IPS DF 6.9 (cell line): ENCODE results near the gene ANXA4.

Experiments
- DNase-seq: peaks from one replicate; pipeline ENCODE4 v3.0.0-alpha.2; 2013; ENCODE audit warnings: low read depth, low spot score
- H3K27ac ChIP-seq: one replicate; pipeline ENCODE4 v1.5.1; 2013; ENCODE audit warnings: low read length, control low read depth
- H3K27me3 ChIP-seq: 2 replicates; pipeline ENCODE4 v1.6.1; 2013; ENCODE audit warnings: mild to moderate bottlenecking, low read length; ENCODE audit not compliant: control insufficient read depth, insufficient read depth
- H3K36me3 ChIP-seq: 2 replicates; pipeline ENCODE4 v1.6.1; 2013; ENCODE audit warnings: low read length; ENCODE audit not compliant: control insufficient read depth, insufficient read depth
- H3K4me1 ChIP-seq: 2 replicates; pipeline ENCODE4 v1.6.1; 2013; ENCODE audit warnings: low read length; ENCODE audit not compliant: control insufficient read depth, insufficient read depth
- H3K4me3 ChIP-seq: 2 replicates; pipeline ENCODE4 v1.5.1; 2013; ENCODE audit warnings: mild to moderate bottlenecking, low read length
- H3K9me3 ChIP-seq: 2 replicates; pipeline ENCODE4 v1.6.1; 2013; ENCODE audit warnings: low read length, inconsistent platforms; ENCODE audit not compliant: control insufficient read depth, insufficient read depth
- WGBS: extraction: QIAGEN DNeasy Blood & Tissue Kit; methylation state at CpG from one replicate; pipeline ENCODE4 v1.1.7; 2013; ENCODE audit warnings: mixed read lengths, missing lambda C conversion rate; ENCODE audit not compliant: insufficient read length, insufficient coverage; 5-methylcytosine and 5-hydroxymethylcytosine counted together

ANXA4 gene

DNA sequence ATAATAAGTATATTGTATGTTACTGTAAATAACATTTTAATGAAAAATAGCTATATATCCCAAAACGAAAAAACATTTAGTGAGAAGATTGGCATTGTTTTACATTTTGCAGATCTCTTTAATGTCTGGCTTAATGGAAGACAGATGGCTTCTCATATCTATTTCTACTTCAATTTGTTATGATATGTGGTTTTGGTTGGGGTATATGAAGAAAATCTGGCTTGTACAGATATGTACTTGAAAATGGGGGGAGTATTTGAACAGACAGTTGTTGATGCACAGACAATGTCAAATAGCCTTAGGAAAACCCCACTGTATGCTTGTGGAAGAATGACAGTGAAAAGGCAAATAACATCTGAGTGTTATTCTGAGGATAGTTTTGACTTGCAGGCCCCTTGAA, 64.0 kb downstream of the ANXA4 start:
- no peak for DNase-seq
- WGBS: no CpG with 5 or more reads among the region's 1 CpG

DNA sequence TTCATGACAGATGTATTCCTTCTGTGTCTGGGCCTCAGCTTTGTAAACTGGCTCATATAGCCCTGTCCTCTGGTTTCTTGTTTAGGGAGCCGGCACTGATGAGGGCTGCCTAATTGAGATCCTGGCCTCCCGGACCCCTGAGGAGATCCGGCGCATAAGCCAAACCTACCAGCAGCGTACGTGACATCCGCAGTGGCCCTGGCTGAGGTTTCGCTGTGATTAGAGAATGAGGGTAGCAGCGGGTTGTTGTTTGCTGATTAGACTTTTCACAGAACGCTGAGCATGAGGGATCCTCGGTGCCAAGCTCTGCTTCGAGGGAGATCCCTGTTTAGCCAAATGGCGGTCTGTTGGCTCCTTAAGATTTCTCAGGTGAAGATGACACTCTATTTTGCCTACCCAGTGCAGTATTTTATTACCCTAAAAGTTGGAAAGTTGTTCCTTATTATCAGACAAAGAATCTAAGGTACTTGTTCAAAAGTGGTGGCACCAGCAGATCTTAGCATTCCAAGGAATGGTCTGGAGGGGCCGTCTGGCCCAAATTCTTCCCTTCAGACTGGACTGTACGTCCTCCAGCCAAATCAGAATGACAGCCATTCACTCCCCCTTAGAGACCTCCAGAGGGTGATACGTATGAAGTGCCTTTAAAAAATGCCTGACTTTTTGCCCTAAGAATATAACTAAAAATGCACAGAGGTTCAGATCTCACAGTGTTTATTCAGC, 66.0 kb downstream of the ANXA4 start:
- no peak overlapping the region for H3K27ac ChIP-seq
- no peaks in the 10 kb centered on the region for H3K36me3 ChIP-seq
- H3K27me3 ChIP-seq: no peaks in the 10 kb centered on the region
- no peaks in the 10 kb centered on the region for H3K9me3 ChIP-seq
- H3K4me3 ChIP-seq: no peak overlapping the region
- H3K4me1 ChIP-seq: no peaks in the 10 kb centered on the region
- DNase-seq: no peak
- no CpG with 5 or more reads among the region's 16 CpGs for WGBS

More for the DNA sequence above, 64.0 kb downstream of the ANXA4 start:
- no peak overlapping the region for H3K27ac ChIP-seq
- H3K9me3 ChIP-seq: no peaks in the 10 kb centered on the region
- H3K36me3 ChIP-seq: no peaks in the 10 kb centered on the region
- H3K27me3 ChIP-seq: no peaks in the 10 kb centered on the region
- no peak overlapping the region for H3K4me3 ChIP-seq
- H3K4me1 ChIP-seq: no peaks in the 10 kb centered on the region

DNA sequence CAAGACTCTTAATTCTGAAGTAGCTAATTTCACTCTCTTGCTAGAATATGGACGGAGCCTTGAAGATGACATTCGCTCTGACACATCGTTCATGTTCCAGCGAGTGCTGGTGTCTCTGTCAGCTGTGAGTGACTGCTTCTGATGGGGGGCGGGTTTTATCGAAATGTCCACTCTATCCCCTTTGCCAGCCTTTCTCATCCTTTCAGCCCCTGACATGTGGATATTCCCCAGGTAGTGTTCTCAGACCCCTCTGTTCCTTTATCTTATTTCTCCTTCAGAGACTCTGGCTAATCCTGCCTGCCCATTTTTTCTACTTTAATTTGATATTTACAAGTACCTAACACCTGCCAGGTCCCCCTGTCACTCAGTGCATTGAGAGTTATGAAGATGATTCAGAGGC, 68.6 kb downstream of the ANXA4 start:
- no CpG with 5 or more reads among the region's 6 CpGs for WGBS
- Histone ChIP-seq H3K4me3 (no peak overlapping the region), H3K9me3 (no peaks in the 10 kb centered on the region), H3K4me1 (no peaks in the 10 kb centered on the region), H3K27ac (no peak overlapping the region), H3K27me3 (no peaks in the 10 kb centered on the region), H3K36me3 (no peaks in the 10 kb centered on the region)
- no peak for DNase-seq

DNA sequence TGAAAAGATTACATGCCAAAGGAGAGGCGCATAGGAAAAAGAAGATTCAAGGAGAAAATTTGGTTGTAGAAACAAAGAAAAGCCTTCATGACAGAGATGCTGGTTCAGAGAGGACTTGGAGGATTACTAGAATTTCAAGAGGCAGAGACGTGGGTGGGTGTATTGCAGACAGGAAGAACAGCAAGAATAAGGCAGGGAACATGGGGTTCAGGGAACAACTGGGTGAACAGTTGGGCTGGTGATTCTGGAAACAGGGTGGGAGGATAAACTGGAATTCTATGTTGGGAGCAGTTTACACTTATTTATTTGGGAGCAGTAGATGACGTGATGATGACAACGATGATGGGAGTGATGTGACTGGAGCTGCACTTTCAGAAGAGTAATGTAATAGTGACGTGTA, 69.1 kb downstream of the ANXA4 start:
- Histone ChIP-seq H3K9me3 (no peaks in the 10 kb centered on the region), H3K4me1 (no peaks in the 10 kb centered on the region), H3K4me3 (no peak overlapping the region), H3K27me3 (no peaks in the 10 kb centered on the region), H3K27ac (no peak overlapping the region), H3K36me3 (no peaks in the 10 kb centered on the region)
- DNase-seq: no peak
- WGBS: no CpG with 5 or more reads among the region's 5 CpGs

DNA sequence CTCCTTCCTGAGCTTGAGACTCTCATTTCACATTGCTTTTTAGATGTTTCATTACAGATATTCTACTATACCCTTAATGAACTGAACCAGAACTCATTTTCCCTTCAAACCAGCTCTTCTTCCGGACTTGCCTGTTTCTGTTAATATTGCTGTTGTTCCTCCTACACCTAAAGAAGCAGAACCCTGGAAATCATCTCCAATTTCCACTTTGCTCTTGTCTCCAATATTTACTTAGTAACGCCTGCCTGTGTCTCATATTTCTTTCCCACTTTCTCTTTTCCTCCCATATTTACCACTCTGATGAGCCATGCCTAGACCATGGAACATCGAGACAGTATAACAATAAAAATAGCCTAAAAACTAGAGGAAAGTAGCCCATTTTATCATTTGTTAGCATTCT, 69.7 kb downstream of the ANXA4 start:
- Histone ChIP-seq H3K36me3 (no peaks in the 10 kb centered on the region), H3K4me1 (no peaks in the 10 kb centered on the region), H3K27ac (no peak overlapping the region), H3K4me3 (no peak overlapping the region), H3K9me3 (no peaks in the 10 kb centered on the region), H3K27me3 (no peaks in the 10 kb centered on the region)
- WGBS: no CpG with 5 or more reads among the region's 3 CpGs
- DNase-seq: no peak

DNA sequence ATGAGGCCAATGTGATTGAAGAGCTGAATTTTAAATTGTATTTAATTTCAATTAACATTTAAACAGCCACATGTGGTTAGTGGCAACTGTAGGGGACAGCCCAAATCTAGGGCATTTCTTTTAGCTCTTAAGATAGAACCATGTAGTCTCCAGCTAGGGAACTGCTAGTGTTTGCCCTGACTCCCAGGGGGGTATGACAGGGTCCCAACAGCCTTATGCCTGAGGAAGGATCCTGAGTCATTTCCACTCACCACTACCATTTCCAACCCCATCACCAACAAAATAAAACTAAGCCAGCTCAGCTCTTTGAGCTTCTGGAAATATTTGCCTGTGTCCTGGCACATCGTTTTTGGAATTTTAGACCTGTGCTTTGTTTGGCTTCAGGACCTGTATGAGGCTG, 73.8 kb downstream of the ANXA4 start:
- H3K4me1 ChIP-seq: no peaks in the 10 kb centered on the region
- no peaks in the 10 kb centered on the region for H3K9me3 ChIP-seq
- H3K4me3 ChIP-seq: no peak overlapping the region
- no CpG with 5 or more reads among the region's 1 CpG for WGBS
- H3K36me3 ChIP-seq: no peaks in the 10 kb centered on the region
- no peak for DNase-seq
- no peak overlapping the region for H3K27ac ChIP-seq
- H3K27me3 ChIP-seq: no peaks in the 10 kb centered on the region

DNA sequence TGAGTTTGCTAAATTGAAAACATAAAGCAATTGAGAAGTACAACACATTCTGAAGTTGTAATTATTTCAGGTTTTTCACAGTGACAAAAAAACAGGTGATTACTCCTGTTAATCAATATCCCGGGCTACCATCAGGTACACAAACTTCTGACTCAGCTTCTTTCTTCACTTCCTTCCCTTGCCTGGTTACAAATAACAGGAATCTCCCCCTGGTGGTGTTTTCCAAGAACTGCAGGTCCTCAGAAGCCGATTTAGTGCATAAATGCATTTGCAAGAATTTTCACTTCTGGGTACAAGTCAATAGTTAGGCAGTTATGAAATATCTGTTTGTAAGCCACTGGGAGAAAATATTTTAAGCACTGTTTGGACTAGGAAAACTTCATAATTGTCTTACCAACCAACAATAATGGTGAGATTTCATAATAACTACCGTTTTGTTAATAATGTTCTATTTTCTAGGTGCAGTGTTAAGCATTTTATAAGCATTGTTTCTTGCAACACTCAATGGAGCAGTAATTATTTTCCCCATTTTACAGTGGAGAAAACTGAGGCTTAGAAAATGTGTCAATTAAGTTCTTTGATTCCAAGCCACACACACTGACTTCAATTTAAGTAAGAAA, 75.1 kb downstream of the ANXA4 start:
- WGBS: no CpG with 5 or more reads among the region's 3 CpGs
- H3K4me3 ChIP-seq: no peak overlapping the region
- no peaks in the 10 kb centered on the region for H3K27me3 ChIP-seq
- no peak overlapping the region for H3K27ac ChIP-seq
- H3K36me3 ChIP-seq: no peaks in the 10 kb centered on the region
- H3K9me3 ChIP-seq: no peaks in the 10 kb centered on the region
- peak; percentile 29 for DNase-seq
- H3K4me1 ChIP-seq: no peaks in the 10 kb centered on the region

DNA sequence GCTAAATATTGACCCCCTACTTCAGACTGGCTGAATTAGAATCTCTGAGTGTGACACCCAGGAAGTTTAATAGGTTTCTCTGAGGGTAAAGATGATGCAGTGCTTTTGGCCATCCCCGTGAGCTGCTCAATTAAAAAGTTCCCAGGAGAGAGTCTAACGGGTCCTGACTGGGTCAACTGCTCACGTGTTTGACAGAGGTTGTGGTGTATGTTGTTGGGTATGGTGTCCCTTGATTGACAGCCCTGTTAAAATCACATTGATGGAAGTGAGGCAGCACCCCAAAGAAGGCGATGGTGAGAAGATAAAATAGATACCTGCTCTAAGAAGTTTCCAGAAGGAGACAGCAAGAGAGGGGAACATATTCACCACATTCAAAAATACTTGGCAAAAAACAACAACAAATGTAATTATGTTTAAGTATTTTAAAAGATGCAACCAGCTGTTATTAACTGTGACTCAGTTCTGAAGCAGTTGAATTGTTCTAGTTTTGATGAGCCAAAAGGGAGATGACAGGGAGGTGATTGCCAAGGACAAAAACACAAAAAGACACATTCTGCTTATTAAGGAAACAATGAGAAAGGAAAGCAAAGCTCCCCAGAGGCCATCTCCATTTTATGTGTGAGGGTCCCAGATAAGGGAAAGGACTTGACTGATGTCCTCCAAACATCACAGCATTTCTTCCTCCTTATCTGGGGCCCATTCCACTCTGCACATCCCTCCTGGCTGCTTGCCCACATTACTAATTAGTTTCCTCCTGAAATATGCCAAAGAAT, 76.0 kb downstream of the ANXA4 start:
- H3K27me3 ChIP-seq: no peaks in the 10 kb centered on the region
- H3K36me3 ChIP-seq: no peaks in the 10 kb centered on the region
- DNase-seq: no peak
- no peak overlapping the region for H3K27ac ChIP-seq
- no CpG with 5 or more reads among the region's 4 CpGs for WGBS
- no peaks in the 10 kb centered on the region for H3K9me3 ChIP-seq
- no peak overlapping the region for H3K4me3 ChIP-seq
- no peaks in the 10 kb centered on the region for H3K4me1 ChIP-seq

DNA sequence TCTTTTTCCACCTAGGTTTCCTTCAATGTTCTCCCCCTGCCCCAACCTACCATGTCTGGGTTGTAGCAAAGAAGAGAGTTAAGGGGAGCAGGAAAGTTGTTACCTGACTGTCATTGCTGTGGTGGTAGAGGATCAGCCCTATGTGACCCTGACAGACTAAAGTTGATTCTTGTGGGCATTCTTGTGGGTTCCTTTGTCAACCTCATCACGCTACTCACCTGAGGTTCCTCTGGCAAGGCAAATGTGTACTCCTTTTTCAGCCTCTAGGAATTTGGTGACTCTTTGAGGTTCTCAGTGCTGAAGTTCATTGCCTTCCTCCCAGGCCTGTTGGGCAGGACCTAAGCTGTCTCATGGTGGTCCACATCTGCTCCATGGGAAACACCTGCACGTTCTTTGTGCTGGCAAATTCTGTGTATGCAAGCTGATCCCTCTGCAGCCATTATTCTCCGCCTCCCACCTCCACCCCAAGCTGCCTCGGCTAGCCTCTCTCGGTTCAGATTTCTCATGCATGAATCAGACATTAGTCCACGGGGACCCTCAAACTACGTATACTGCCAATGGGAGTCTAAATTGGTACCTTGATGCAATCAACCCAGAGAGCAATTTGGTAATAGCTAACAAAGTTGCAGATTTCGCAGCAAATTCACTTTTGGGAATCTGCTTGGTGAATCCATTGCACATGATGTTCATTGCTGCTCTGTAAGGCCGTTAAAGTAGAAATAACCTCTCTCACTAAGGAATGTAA, 86.0 kb downstream of the ANXA4 start:
- no CpG with 5 or more reads among the region's 9 CpGs for WGBS
- H3K27me3 ChIP-seq: no peaks in the 10 kb centered on the region
- H3K4me1 ChIP-seq: 0 out of 2 replicates have a peak, but pooled peaks cover 1% of the 10 kb centered on the region
- DNase-seq: no peak
- no peak overlapping the region for H3K4me3 ChIP-seq
- H3K9me3 ChIP-seq: no peaks in the 10 kb centered on the region
- no peaks in the 10 kb centered on the region for H3K36me3 ChIP-seq
- H3K27ac ChIP-seq: no peak overlapping the region

DNA sequence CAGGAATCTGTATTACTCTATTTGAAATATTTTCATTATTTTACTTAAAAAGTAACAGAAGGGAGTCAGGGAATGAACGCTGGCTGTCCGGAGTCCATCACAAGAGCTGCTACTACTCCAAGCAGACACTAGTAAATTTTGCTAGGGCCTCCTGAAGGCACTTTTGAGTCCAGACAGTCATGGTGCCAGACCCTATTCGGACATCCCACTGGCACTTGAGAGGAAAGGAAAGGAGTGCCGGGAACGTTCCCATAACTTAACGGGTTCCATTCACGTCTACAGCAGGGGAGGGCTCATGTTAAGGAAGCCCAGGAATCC, 87.0 kb downstream of the ANXA4 start:
- no peaks in the 10 kb centered on the region for H3K27me3 ChIP-seq
- H3K9me3 ChIP-seq: no peaks in the 10 kb centered on the region
- peak overlapping the region; percentile 99; the same call in 1 of the 2 replicates for H3K4me3 ChIP-seq
- DNase-seq: peak; percentile 22
- H3K36me3 ChIP-seq: no peaks in the 10 kb centered on the region
- H3K27ac ChIP-seq: no peak overlapping the region
- 0 out of 2 replicates have a peak, but pooled peaks cover 1% of the 10 kb centered on the region for H3K4me1 ChIP-seq
- no CpG with 5 or more reads among the region's 7 CpGs for WGBS
